Measurements from ENCODE around the gene KDM1A.

Gene KDM1A

GRCh38 chr1:23013657-23014056 is 5.6 kb upstream of the KDM1A start:
- DNase-seq (ENCODE audit: low spot score), result no peak

GRCh38 chr1:23018661-23019093 is 591 bp upstream of the KDM1A start:
- no peak for DNase-seq (ENCODE audit: low spot score)

GRCh38 chr1:23019863-23020625 is 776 bp downstream of the KDM1A start:
- peak; percentile 74 for DNase-seq (ENCODE audit: low spot score)

GRCh38 chr1:23020706-23021405 is 1.6 kb downstream of the KDM1A start:
- no peak for DNase-seq (ENCODE audit: low spot score)

GRCh38 chr1:23021834-23022233 is 2.6 kb downstream of the KDM1A start:
- no peak for DNase-seq (ENCODE audit: low spot score)

GRCh38 chr1:23023174-23023845 is 4.0 kb downstream of the KDM1A start:
- no peak for DNase-seq (ENCODE audit: low spot score)

- DNase-seq (ENCODE audit: low spot score), result no peak
Observed at GRCh38 chr1:23026568-23026967, 7.3 kb downstream of the KDM1A start.

GRCh38 chr1:23027352-23027907 is 8.2 kb downstream of the KDM1A start:
- DNase-seq (ENCODE audit: low spot score), result no peak

GRCh38 chr1:23029337-23029736 is 10.1 kb downstream of the KDM1A start:
- no peak for DNase-seq (ENCODE audit: low spot score)

- DNase-seq (ENCODE audit: low spot score), result no peak
Observed at GRCh38 chr1:23035823-23036452, 16.7 kb downstream of the KDM1A start.

- no peak for DNase-seq (ENCODE audit: low spot score)
Observed at GRCh38 chr1:23037081-23037740, 17.9 kb downstream of the KDM1A start.

- DNase-seq (ENCODE audit: low spot score), result no peak
Observed at GRCh38 chr1:23039308-23039826, 20.1 kb downstream of the KDM1A start.

- DNase-seq (ENCODE audit: low spot score), result no peak
Observed at GRCh38 chr1:23040509-23040908, 21.2 kb downstream of the KDM1A start.

- DNase-seq (ENCODE audit: low spot score), result no peak
Observed at GRCh38 chr1:23044035-23044434, 24.8 kb downstream of the KDM1A start.

- no peak for DNase-seq (ENCODE audit: low spot score)
Observed at GRCh38 chr1:23050201-23050600, 30.9 kb downstream of the KDM1A start.

GRCh38 chr1:23051290-23051909 is 32.1 kb downstream of the KDM1A start:
- DNase-seq (ENCODE audit: low spot score), result no peak

- no peak for DNase-seq (ENCODE audit: low spot score)
Observed at GRCh38 chr1:23057301-23057700, 38.0 kb downstream of the KDM1A start.

GRCh38 chr1:23062271-23062670 is 43.0 kb downstream of the KDM1A start:
- DNase-seq (ENCODE audit: low spot score), result no peak

- DNase-seq (ENCODE audit: low spot score), result no peak
Observed at GRCh38 chr1:23065385-23065784, 46.1 kb downstream of the KDM1A start.

GRCh38 chr1:23066075-23066474 is 46.8 kb downstream of the KDM1A start:
- DNase-seq (ENCODE audit: low spot score), result no peak

GRCh38 chr1:23069149-23069548 is 49.9 kb downstream of the KDM1A start:
- no peak for DNase-seq (ENCODE audit: low spot score)
